SK-N-SH (cell line): ENCODE data around the gene ANO6.

Experiments
- TCF12 ChIP-seq: IDR thresholded peaks from 2 replicates; pipeline ENCODE4 v1.4.0; 2012
- TF ChIP-seq, protein P1 (sequence below): fragments of 200-600 bp; sonication (generic); IDR thresholded peaks from 2 replicates; pipeline ENCODE4 v1.6.1; 2017; ENCODE audit warnings: antibody characterized with exemption, mild to moderate bottlenecking, moderate library complexity

DNA sequence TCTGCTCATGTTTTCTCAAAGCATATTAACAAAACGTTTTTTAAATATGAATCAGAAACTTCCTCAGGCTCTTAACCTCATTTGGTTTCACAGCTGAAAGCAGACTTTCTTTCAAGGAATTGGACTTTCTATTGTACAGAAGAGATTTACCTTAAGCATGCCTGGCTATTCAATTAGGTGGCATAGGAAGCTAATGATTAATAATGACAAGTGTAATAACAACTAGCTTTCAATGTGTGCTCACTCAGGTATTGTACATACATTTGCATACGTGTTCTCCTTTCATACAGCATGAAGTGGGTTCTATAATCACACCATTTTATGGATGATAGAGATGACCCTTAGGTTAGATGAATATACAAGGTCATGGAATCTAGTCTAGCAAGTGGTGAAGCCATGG is 115.7 kb downstream of the ANO6 start:
- TF ChIP-seq, protein P1, sequence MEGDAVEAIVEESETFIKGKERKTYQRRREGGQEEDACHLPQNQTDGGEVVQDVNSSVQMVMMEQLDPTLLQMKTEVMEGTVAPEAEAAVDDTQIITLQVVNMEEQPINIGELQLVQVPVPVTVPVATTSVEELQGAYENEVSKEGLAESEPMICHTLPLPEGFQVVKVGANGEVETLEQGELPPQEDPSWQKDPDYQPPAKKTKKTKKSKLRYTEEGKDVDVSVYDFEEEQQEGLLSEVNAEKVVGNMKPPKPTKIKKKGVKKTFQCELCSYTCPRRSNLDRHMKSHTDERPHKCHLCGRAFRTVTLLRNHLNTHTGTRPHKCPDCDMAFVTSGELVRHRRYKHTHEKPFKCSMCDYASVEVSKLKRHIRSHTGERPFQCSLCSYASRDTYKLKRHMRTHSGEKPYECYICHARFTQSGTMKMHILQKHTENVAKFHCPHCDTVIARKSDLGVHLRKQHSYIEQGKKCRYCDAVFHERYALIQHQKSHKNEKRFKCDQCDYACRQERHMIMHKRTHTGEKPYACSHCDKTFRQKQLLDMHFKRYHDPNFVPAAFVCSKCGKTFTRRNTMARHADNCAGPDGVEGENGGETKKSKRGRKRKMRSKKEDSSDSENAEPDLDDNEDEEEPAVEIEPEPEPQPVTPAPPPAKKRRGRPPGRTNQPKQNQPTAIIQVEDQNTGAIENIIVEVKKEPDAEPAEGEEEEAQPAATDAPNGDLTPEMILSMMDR = no peak
- no peak for TF ChIP-seq TCF12
